Lung (tissue), 12 donors: ENCODE measurements around the gene OR2B3. TPM values are rescaled to one million over a fixed set of nuclear protein-coding genes. Genes with fewer than 3 reads are reported as not detected.
"Not testable (repeated sequence)": the region's sequence is repeated elsewhere in the genome, so short reads cannot be mapped to it uniquely, and the experiment has no call there.

Experiments
- ATAC-seq: fragments of 200-7000 bp; cut with Tn5 transposase; one replicate; pipeline ENCODE4 v1.9.1; 2020; ENCODE audit warnings: moderate number of reproducible peaks; ENCODE audit not compliant: insufficient read depth, low FRiP score
- DNase-seq, 3 donors: peaks; one replicate each; pipeline ENCODE4 v3.0.0-alpha.2; 2013 to 2017
- H3K27ac ChIP-seq, 2 donors: one replicate each; pipeline ENCODE4 v1.5.1; 2013; ENCODE audit warnings: mild to moderate bottlenecking in 2 of 2, moderate library complexity in 2 of 2, control low read depth in 1 of 2, inconsistent platforms in 1 of 2, low read depth in 1 of 2, low read length in 1 of 2
- H3K27me3 ChIP-seq, 3 donors: one replicate each; pipeline ENCODE4 v1.5.1; 2013; ENCODE audit warnings: low read length in 2 of 3; ENCODE audit not compliant: control insufficient read depth in 3 of 3, insufficient read depth in 3 of 3
- H3K36me3 ChIP-seq, 4 donors: one replicate each; pipeline ENCODE4 v1.5.1; 2013; ENCODE audit warnings: low read length in 4 of 4, mild to moderate bottlenecking in 1 of 4, moderate library complexity in 1 of 4; ENCODE audit not compliant: control insufficient read depth in 4 of 4, insufficient read depth in 4 of 4
- H3K4me1 ChIP-seq, 5 donors: one replicate each; pipeline ENCODE4 v1.5.1; 2013; ENCODE audit warnings: low read length in 5 of 5, mild to moderate bottlenecking in 2 of 5, moderate library complexity in 1 of 5; ENCODE audit not compliant: control insufficient read depth in 5 of 5, insufficient read depth in 5 of 5
- H3K4me3 ChIP-seq: one replicate; pipeline ENCODE4 v1.5.1; 2013; ENCODE audit warnings: mild to moderate bottlenecking, control low read depth, moderate library complexity
- H3K9ac ChIP-seq, 2 donors: one replicate each; pipeline ENCODE4 v1.5.1; 2013; ENCODE audit warnings: low read length in 2 of 2, control low read depth in 1 of 2; ENCODE audit not compliant: insufficient read depth in 1 of 2
- H3K9me3 ChIP-seq, 4 donors: one replicate each; pipeline ENCODE4 v1.5.1; 2013; ENCODE audit warnings: low read length in 3 of 4, mild to moderate bottlenecking in 1 of 4, moderate library complexity in 1 of 4; ENCODE audit not compliant: control insufficient read depth in 4 of 4, insufficient read depth in 3 of 4
- WGBS, 2 donors: extraction: QIAGEN DNeasy Blood & Tissue Kit; methylation state at CpG; one replicate each; pipeline ENCODE4 v1.1.7; 2013; 5-methylcytosine and 5-hydroxymethylcytosine counted together
- polyA plus RNA-seq, 2 donors: library from polyadenylated mRNA; stranded (reverse); fragments of 200-250 nt; gene quantifications; one replicate each; pipeline ENCODE4 v1.2.1, GENCODE V29; 2013
- total RNA-seq, 2 donors: library from RNA; depleted of rRNA in 1 of 2; stranded (reverse); fragments of >200 nt in 1 of 2; gene quantifications; one replicate each; pipeline ENCODE4 v1.2.1, GENCODE V29; 2014 to 2021
- TF ChIP-seq, protein P1 (sequence below): IDR thresholded peaks from 2 replicates; pipeline ENCODE4 v1.5.1; 2012; ENCODE audit warnings: mild to moderate bottlenecking; ENCODE audit errors: control extremely low read depth, extremely low read depth
- donor health status: control.
- donor health status: control.
- donor health status: Bipolar disorder and iron deficiency.
- donor health status: healthy.
- donor health status: DM: yes; HTN: yes; CAD: no.

OR2B3 gene
- total and polyA plus RNA-seq, 4 donors, result not detected

DNA sequence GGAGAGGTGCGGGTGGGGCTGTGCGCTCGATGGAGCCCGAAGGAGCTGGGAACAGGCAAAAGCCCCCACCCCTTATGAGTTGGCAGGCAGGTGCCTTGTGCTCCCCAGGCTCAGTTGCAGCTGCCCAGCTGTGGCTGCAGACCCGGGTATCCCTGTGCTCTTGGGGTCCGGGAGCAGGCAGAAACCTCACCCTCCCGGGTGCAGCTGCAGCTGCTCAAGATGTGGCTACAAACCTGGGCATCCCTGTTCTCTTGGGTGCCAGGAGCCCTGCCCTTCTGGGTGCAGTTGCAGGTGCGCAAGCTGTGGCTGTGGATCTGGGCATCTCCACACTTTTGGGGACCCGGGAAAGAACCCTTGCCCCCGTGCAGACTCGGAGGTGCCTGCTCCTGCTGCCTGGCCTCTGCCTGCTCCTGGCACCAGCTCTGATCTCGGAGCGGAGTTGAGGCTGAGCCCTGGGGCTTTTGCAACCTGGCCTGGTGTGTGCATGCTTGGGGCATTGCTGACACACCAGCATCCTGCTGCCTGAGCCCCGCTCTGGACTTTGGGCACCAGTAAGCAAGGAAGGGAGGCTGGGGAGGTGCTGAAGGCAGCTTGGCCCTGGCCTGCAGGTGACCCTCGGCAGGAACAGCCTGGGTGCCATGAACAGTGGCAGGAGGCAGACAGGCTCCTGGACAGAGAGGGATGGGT lies 42.4 kb upstream of the OR2B3 start:
- Histone ChIP-seq H3K4me1 (no peaks in the 10 kb centered on the region), H3K36me3 (no peaks in the 10 kb centered on the region), H3K9me3 (no peaks in the 10 kb centered on the region), H3K9ac (no peak overlapping the region), H3K4me3 (no peak overlapping the region), H3K27ac (no peak overlapping the region), H3K27me3 (peaks cover 0 to 3% (median 0%) of the 10 kb centered on the region in 3 donors)
- ATAC-seq (no peak), DNase-seq (no peak)
- WGBS, 2 donors, result 83 to 84% methylated on average over 15 of the region's 15 CpGs
- TF ChIP-seq, protein P1, sequence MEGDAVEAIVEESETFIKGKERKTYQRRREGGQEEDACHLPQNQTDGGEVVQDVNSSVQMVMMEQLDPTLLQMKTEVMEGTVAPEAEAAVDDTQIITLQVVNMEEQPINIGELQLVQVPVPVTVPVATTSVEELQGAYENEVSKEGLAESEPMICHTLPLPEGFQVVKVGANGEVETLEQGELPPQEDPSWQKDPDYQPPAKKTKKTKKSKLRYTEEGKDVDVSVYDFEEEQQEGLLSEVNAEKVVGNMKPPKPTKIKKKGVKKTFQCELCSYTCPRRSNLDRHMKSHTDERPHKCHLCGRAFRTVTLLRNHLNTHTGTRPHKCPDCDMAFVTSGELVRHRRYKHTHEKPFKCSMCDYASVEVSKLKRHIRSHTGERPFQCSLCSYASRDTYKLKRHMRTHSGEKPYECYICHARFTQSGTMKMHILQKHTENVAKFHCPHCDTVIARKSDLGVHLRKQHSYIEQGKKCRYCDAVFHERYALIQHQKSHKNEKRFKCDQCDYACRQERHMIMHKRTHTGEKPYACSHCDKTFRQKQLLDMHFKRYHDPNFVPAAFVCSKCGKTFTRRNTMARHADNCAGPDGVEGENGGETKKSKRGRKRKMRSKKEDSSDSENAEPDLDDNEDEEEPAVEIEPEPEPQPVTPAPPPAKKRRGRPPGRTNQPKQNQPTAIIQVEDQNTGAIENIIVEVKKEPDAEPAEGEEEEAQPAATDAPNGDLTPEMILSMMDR, result no peak

- 91 to 95% methylated on average over 1 of the region's 3 CpGs for WGBS, 2 donors
- H3K9ac ChIP-seq, H3K36me3 ChIP-seq, DNase-seq, H3K4me1 ChIP-seq, ATAC-seq, H3K9me3 ChIP-seq, H3K4me3 ChIP-seq, H3K27me3 ChIP-seq, H3K27ac ChIP-seq: not testable (repeated sequence)
These were observed 27.9 kb upstream of the OR2B3 start for GRCh38 chr6:29114964-29115363.

DNA sequence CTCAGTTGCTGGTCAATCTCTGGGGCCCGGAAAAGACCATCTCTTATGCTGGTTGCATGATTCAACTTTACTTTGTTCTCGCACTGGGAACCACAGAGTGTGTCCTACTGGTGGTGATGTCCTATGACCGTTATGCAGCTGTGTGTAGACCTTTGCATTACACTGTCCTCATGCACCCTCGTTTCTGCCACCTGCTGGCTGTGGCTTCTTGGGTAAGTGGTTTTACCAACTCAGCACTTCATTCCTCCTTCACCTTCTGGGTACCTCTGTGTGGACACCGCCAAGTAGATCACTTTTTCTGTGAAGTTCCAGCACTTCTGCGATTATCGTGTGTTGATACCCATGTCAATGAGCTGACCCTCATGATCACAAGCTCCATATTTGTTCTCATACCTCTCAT lies 25.0 kb upstream of the OR2B3 start:
- H3K9ac ChIP-seq, result no peak overlapping the region
- peaks cover 0 to 5% (median 0%) of the 10 kb centered on the region in 3 donors for H3K27me3 ChIP-seq
- TF ChIP-seq, protein P1, result no peak
- no peak for ATAC-seq
- H3K9me3 ChIP-seq, result peaks cover 0 to 2% (median 0%) of the 10 kb centered on the region in 4 donors
- H3K4me1 ChIP-seq, result no peaks in the 10 kb centered on the region
- no peaks in the 10 kb centered on the region for H3K36me3 ChIP-seq
- no peak overlapping the region for H3K27ac ChIP-seq
- DNase-seq, result no peak
- H3K4me3 ChIP-seq, result no peak overlapping the region
- WGBS, 2 donors, result 75 to 81% methylated on average over 7 of the region's 7 CpGs

DNA sequence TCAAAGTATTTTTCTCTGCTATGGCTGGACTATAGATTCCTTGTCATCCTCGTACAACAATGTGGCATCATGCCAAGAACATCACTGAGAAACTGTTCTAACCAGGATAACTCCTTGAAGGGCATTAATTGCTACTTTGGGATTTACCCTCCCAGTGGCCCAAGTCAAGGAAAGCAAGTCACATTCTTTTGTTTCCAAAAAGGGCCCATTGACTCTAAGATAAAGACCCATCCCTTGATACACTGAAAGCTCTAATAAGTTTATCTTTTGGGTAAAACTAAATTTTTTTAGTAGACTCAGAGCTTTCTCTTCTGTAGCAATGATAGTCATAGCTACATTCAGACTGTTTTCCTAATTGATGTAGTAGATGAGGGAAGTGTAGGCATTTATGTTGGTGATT lies 20.6 kb upstream of the OR2B3 start, which contains the start of gene OR2J3:
TSS of gene OR2J3 (plus strand) at position 301 of the 400 bp plus-strand sequence. CDS start 3,833 bp downstream, outside the sequence.
- no peak within 1 kb of the TSS for H3K27ac ChIP-seq
- WGBS, 2 donors, result 38 to 48% methylated on average over 1 of the region's 1 CpG
- ATAC-seq (no peak), DNase-seq (peak in 1 of 3 donors; percentile 2)
- TF ChIP-seq, protein P1, result no peak
- no peak within 1 kb of the TSS for H3K9ac ChIP-seq
- no peaks in the 10 kb centered on the region for H3K4me1 ChIP-seq
- H3K9me3 ChIP-seq, result peaks cover 0 to 2% (median 0%) of the 10 kb centered on the region in 4 donors
- H3K36me3 ChIP-seq, result no peaks in the 10 kb centered on the region
- peaks cover 0 to 5% (median 0%) of the 10 kb centered on the region in 3 donors for H3K27me3 ChIP-seq
- no peak within 1 kb of the TSS for H3K4me3 ChIP-seq
